GM21367 (cell line): Measurements from ENCODE around the gene FGF18.
"Not testable (repeated sequence)": the region's sequence is repeated elsewhere in the genome, so short reads cannot be mapped to it uniquely, and the experiment has no call there.

ENCODE experiments used
- ATAC-seq: cut with Tn5 transposase; IDR thresholded peaks from one replicate; pipeline ENCODE4 v1.9.1; 2021; ENCODE audit not compliant: unreplicated experiment

The FGF18 gene

GRCh38 chr5:171492781-171493180 is 73.3 kb downstream of the FGF18 start:
- ATAC-seq = no peak

- no peak for ATAC-seq
Measured at GRCh38 chr5:171493646-171494393, 74.4 kb downstream of the FGF18 start.

GRCh38 chr5:171494452-171495121 is 75.1 kb downstream of the FGF18 start:
- no peak for ATAC-seq

GRCh38 chr5:171495122-171495700 is 75.8 kb downstream of the FGF18 start:
- no peak for ATAC-seq

GRCh38 chr5:171496456-171496855 is 77.0 kb downstream of the FGF18 start:
- no peak for ATAC-seq

- not testable (repeated sequence) for ATAC-seq
Measured at GRCh38 chr5:171497494-171497893, 78.0 kb downstream of the FGF18 start.

- no peak for ATAC-seq
Measured at GRCh38 chr5:171498166-171498565, 78.7 kb downstream of the FGF18 start.

- no peak for ATAC-seq
Measured at GRCh38 chr5:171499611-171500010, 80.2 kb downstream of the FGF18 start.

- no peak for ATAC-seq
Measured at GRCh38 chr5:171505473-171506043, 86.1 kb downstream of the FGF18 start.

- ATAC-seq = no peak
Measured at GRCh38 chr5:171506951-171507350, 87.5 kb downstream of the FGF18 start.
